ENCODE results near the gene ST7L. TPM values are rescaled to one million over a fixed set of nuclear protein-coding genes. Genes with fewer than 3 reads are reported as not detected.
"Not testable (repeated sequence)": the region's sequence is repeated elsewhere in the genome, so short reads cannot be mapped to it uniquely, and the experiment has no call there.

The ST7L gene
- total and polyA plus RNA-seq, 2 donors (not counting 1 experiment from before 2014, with no cell fraction given), result 14.6 to 18.0 TPM

GRCh38 chr1:112651205-112651604 is 32.3 kb upstream of the ST7L start:
- no peaks in the 10 kb centered on the region for H4K20me1 ChIP-seq (ENCODE audit: control insufficient read depth, extremely low read depth, insufficient read depth, low read length)
- no peak overlapping the region for H3K4me2 ChIP-seq (ENCODE audit: extremely low read depth, insufficient read depth, low read length)
- no peaks in the 10 kb centered on the region for H3K9me3 ChIP-seq (ENCODE audit: control insufficient read depth, insufficient read depth, low read depth, low read length)
- TF ChIP-seq EZH2 (IDR thresholded peaks at IDR 0.05; ENCODE audit: low read length, missing control alignments), result no peak
- TF ChIP-seq CTCF (conservative IDR thresholded peaks at IDR 0.05 in 1 of 2, IDR thresholded peaks at IDR 0.05 in 1 of 2; ENCODE audit: low read depth in 1 of 2, low read length in 2 of 2), result no peak
- H3K27me3 ChIP-seq (ENCODE audit: control insufficient read depth, insufficient read depth, low read length), result no peaks in the 10 kb centered on the region
- H3K27ac ChIP-seq (ENCODE audit: insufficient read depth, low read length), result no peak overlapping the region
- DNase-seq (ENCODE audit: low read depth in 2 of 2), result peak in 1 of 2 donors; percentile 32
- peaks cover 29% of the 10 kb centered on the region for H3K79me2 ChIP-seq (ENCODE audit: control insufficient read depth, insufficient read depth, low read length)
- no peak overlapping the region for H3K9ac ChIP-seq (ENCODE audit: insufficient read depth, low read length)
- no peaks in the 10 kb centered on the region for H3K4me1 ChIP-seq (ENCODE audit: control insufficient read depth, extremely low read depth, insufficient read depth, low read length)
- no peak overlapping the region for H2AFZ ChIP-seq (ENCODE audit: low read length)
- no peaks in the 10 kb centered on the region for H3K36me3 ChIP-seq (ENCODE audit: control insufficient read depth, insufficient read depth, low read length)
- no peak overlapping the region for H3K4me3 ChIP-seq (replicated peaks in 1 of 4; ENCODE audit: control extremely low read depth in 1 of 4, insufficient read depth in 1 of 4, low read depth in 3 of 4, low read length in 4 of 4)

- TF ChIP-seq EZH2 (IDR thresholded peaks at IDR 0.05; ENCODE audit: low read length, missing control alignments), result no peak
- TF ChIP-seq CTCF (conservative IDR thresholded peaks at IDR 0.05 in 1 of 2, IDR thresholded peaks at IDR 0.05 in 1 of 2; ENCODE audit: low read depth in 1 of 2, low read length in 2 of 2), result no peak
- Histone ChIP-seq H2AFZ (ENCODE audit: low read length) (no peak overlapping the region), H3K27me3 (ENCODE audit: control insufficient read depth, insufficient read depth, low read length) (no peaks in the 10 kb centered on the region), H4K20me1 (ENCODE audit: control insufficient read depth, extremely low read depth, insufficient read depth, low read length) (no peaks in the 10 kb centered on the region), H3K9ac (ENCODE audit: insufficient read depth, low read length) (no peak overlapping the region), H3K4me2 (ENCODE audit: extremely low read depth, insufficient read depth, low read length) (no peak overlapping the region), H3K79me2 (ENCODE audit: control insufficient read depth, insufficient read depth, low read length) (peaks cover 77% of the 10 kb centered on the region), H3K27ac (ENCODE audit: insufficient read depth, low read length) (no peak overlapping the region), H3K9me3 (ENCODE audit: control insufficient read depth, insufficient read depth, low read depth, low read length) (no peaks in the 10 kb centered on the region), H3K4me3 (replicated peaks in 1 of 4; ENCODE audit: control extremely low read depth in 1 of 4, insufficient read depth in 1 of 4, low read depth in 3 of 4, low read length in 4 of 4) (no peak overlapping the region), H3K4me1 (ENCODE audit: control insufficient read depth, extremely low read depth, insufficient read depth, low read length) (no peaks in the 10 kb centered on the region), H3K36me3 (ENCODE audit: control insufficient read depth, insufficient read depth, low read length) (no peaks in the 10 kb centered on the region)
- DNase-seq (ENCODE audit: low read depth in 2 of 2), result no peak
These were observed 27.3 kb upstream of the ST7L start for GRCh38 chr1:112646225-112646624.

GRCh38 chr1:112643080-112643479 is 24.1 kb upstream of the ST7L start:
- no peaks in the 10 kb centered on the region for H3K4me1 ChIP-seq (ENCODE audit: control insufficient read depth, extremely low read depth, insufficient read depth, low read length)
- H3K9ac ChIP-seq (ENCODE audit: insufficient read depth, low read length), result no peak overlapping the region
- TF ChIP-seq EZH2 (IDR thresholded peaks at IDR 0.05; ENCODE audit: low read length, missing control alignments) (no peak), CTCF (conservative IDR thresholded peaks at IDR 0.05 in 1 of 2, IDR thresholded peaks at IDR 0.05 in 1 of 2; ENCODE audit: low read depth in 1 of 2, low read length in 2 of 2) (no peak)
- no peaks in the 10 kb centered on the region for H3K9me3 ChIP-seq (ENCODE audit: control insufficient read depth, insufficient read depth, low read depth, low read length)
- no peak overlapping the region for H2AFZ ChIP-seq (ENCODE audit: low read length)
- no peak overlapping the region for H3K4me2 ChIP-seq (ENCODE audit: extremely low read depth, insufficient read depth, low read length)
- peaks cover 2% of the 10 kb centered on the region for H4K20me1 ChIP-seq (ENCODE audit: control insufficient read depth, extremely low read depth, insufficient read depth, low read length)
- no peak for DNase-seq (ENCODE audit: low read depth in 2 of 2)
- H3K27me3 ChIP-seq (ENCODE audit: control insufficient read depth, insufficient read depth, low read length), result no peaks in the 10 kb centered on the region
- H3K79me2 ChIP-seq (ENCODE audit: control insufficient read depth, insufficient read depth, low read length), result peaks cover 79% of the 10 kb centered on the region
- H3K27ac ChIP-seq (ENCODE audit: insufficient read depth, low read length), result no peak overlapping the region
- no peak overlapping the region for H3K4me3 ChIP-seq (replicated peaks in 1 of 4; ENCODE audit: control extremely low read depth in 1 of 4, insufficient read depth in 1 of 4, low read depth in 3 of 4, low read length in 4 of 4)
- H3K36me3 ChIP-seq (ENCODE audit: control insufficient read depth, insufficient read depth, low read length), result no peaks in the 10 kb centered on the region

GRCh38 chr1:112640437-112640836 is 21.5 kb upstream of the ST7L start:
- not testable (repeated sequence) for H3K4me1 ChIP-seq (ENCODE audit: control insufficient read depth, extremely low read depth, insufficient read depth, low read length); H3K36me3 ChIP-seq (ENCODE audit: control insufficient read depth, insufficient read depth, low read length); H3K9me3 ChIP-seq (ENCODE audit: control insufficient read depth, insufficient read depth, low read depth, low read length); H2AFZ ChIP-seq (ENCODE audit: low read length); H4K20me1 ChIP-seq (ENCODE audit: control insufficient read depth, extremely low read depth, insufficient read depth, low read length); H3K9ac ChIP-seq (ENCODE audit: insufficient read depth, low read length); H3K4me3 ChIP-seq (replicated peaks in 1 of 4; ENCODE audit: control extremely low read depth in 1 of 4, insufficient read depth in 1 of 4, low read depth in 3 of 4, low read length in 4 of 4); H3K4me2 ChIP-seq (ENCODE audit: extremely low read depth, insufficient read depth, low read length); DNase-seq (ENCODE audit: low read depth in 2 of 2); H3K27ac ChIP-seq (ENCODE audit: insufficient read depth, low read length); H3K27me3 ChIP-seq (ENCODE audit: control insufficient read depth, insufficient read depth, low read length)
- peaks cover 83% of the 10 kb centered on the region for H3K79me2 ChIP-seq (ENCODE audit: control insufficient read depth, insufficient read depth, low read length)

Measured in fibroblast of lung (primary cell).